Glutamatergic neuron (in vitro differentiated cells): Measurements from ENCODE around the gene PSD2. TPM values are rescaled to one million over a fixed set of nuclear protein-coding genes. Genes with fewer than 3 reads are reported as not detected.

Experiments
- DNase-seq: peaks from one replicate; pipeline ENCODE4 v3.0.0; 2022
- H3K27ac Mint-ChIP-seq: one replicate; pipeline ENCODE4 v1.8.0; 2020; ENCODE audit warnings: mild to moderate bottlenecking, mixed read lengths, inconsistent platforms; ENCODE audit not compliant: unreplicated experiment
- H3K27me3 Mint-ChIP-seq: one replicate; pipeline ENCODE4 v1.8.0; 2020; ENCODE audit warnings: mild to moderate bottlenecking, moderate library complexity, mixed read lengths, inconsistent platforms; ENCODE audit not compliant: unreplicated experiment
- H3K36me3 Mint-ChIP-seq: one replicate; pipeline ENCODE4 v1.8.0; 2020; ENCODE audit warnings: mild to moderate bottlenecking, mixed read lengths, inconsistent platforms; ENCODE audit not compliant: unreplicated experiment
- H3K4me1 Mint-ChIP-seq: one replicate; pipeline ENCODE4 v1.8.0; 2020; ENCODE audit warnings: mild to moderate bottlenecking, low read depth, mixed read lengths, inconsistent platforms; ENCODE audit not compliant: unreplicated experiment
- H3K4me3 Mint-ChIP-seq: one replicate; pipeline ENCODE4 v1.8.0; 2020; ENCODE audit warnings: mild to moderate bottlenecking, mixed read lengths, inconsistent platforms; ENCODE audit not compliant: unreplicated experiment
- H3K9me3 Mint-ChIP-seq: one replicate; pipeline ENCODE4 v1.8.0; 2020; ENCODE audit warnings: mild to moderate bottlenecking, moderate library complexity, mixed read lengths, inconsistent platforms; ENCODE audit not compliant: unreplicated experiment
- long read RNA-seq: library from polyadenylated mRNA; unstranded; transcript quantifications from one replicate; pipeline ENCODE4 v2.0.0, GENCODE V29; 2020; ENCODE audit not compliant: unreplicated experiment
- total RNA-seq: library from RNA; stranded (reverse); fragmentation: NEBNext Ultra II Directional; extraction: Animal tissue kit (Norgen Biotek cat#: 25700); gene quantifications from one replicate; pipeline ENCODE4 v1.2.1, GENCODE V29; 2021; ENCODE audit not compliant: unreplicated experiment
- TF ChIP-seq, protein P1 (sequence below): fragments of 200-600 bp; sonication (generic); IDR thresholded peaks from one replicate; pipeline ENCODE4 v1.5.0; 2021; ENCODE audit not compliant: partially characterized antibody, unreplicated experiment

Gene PSD2
- 2.3 TPM for total RNA-seq
- long read RNA-seq, partial matches to known transcripts: 0 of 1 reads
- long read RNA-seq, other reads (novel, unspliced or antisense): 1 of 1 reads

GRCh38 chr5:139795074-139796001, at the start of gene PSD2:
Gene PSD2, plus strand, starts transcription at chr5:139795808. Its CDS starts 13,633 bp downstream, at chr5:139809441.
- Mint-ChIP-seq H3K4me3 (peak within 1 kb of the TSS; percentile 77), H3K27ac (peak within 1 kb of the TSS; percentile 52), H3K9me3 (peaks cover 8% of the 10 kb centered on the region), H3K4me1 (peaks cover 3% of the 10 kb centered on the region), H3K27me3 (peaks cover 21% of the 10 kb centered on the region), H3K36me3 (peaks cover 6% of the 10 kb centered on the region)
- peak; percentile 67 for DNase-seq
- TF ChIP-seq, protein P1, sequence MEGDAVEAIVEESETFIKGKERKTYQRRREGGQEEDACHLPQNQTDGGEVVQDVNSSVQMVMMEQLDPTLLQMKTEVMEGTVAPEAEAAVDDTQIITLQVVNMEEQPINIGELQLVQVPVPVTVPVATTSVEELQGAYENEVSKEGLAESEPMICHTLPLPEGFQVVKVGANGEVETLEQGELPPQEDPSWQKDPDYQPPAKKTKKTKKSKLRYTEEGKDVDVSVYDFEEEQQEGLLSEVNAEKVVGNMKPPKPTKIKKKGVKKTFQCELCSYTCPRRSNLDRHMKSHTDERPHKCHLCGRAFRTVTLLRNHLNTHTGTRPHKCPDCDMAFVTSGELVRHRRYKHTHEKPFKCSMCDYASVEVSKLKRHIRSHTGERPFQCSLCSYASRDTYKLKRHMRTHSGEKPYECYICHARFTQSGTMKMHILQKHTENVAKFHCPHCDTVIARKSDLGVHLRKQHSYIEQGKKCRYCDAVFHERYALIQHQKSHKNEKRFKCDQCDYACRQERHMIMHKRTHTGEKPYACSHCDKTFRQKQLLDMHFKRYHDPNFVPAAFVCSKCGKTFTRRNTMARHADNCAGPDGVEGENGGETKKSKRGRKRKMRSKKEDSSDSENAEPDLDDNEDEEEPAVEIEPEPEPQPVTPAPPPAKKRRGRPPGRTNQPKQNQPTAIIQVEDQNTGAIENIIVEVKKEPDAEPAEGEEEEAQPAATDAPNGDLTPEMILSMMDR: no peak

DNA sequence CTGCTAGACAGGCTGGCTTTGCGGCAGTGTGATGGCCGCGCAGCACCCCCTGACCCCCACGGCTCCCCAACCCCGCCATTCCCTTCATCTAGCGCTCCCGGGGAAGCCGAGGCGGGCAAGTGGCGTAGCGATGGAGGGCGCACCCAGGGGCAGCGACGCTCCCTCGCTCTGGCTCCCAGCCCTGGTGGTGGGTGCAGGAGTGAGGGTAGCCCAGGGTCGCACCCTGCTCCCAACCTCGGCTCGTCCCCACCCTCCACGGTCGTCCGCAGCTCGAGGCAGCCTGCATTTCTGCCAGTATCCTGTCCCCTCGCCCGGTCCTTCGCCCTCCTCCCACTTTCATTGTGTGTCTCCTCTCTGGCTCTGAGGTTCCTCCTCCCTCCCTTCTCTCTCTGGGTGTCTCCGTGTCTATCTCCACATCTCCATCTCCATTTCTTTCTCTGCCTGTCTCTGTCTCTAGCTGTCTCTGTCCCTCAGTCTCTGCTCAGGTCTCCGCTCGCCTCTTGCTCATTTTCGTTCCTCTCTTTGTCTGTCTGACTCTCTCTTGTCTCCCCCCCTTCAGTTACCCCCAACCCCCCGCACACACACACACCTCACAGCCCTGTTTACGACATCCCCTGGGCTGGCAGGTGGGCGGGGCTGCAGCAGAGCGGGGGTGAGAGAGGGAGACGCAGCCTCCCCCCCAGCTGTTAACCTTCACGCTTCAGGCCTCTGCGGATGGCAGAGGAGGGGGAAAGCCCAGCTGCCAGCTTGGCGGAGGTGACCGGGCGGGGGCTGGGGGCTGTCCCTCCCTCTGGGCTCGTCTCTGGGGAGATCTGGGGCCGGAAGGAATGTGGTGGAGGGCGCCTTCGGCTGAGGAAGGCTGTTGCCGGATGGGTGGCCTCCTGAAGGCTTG, 48.7 kb upstream of the PSD2 start:
- TF ChIP-seq, protein P1: no peak
- H3K27me3 Mint-ChIP-seq: peaks cover 36% of the 10 kb centered on the region
- H3K4me1 Mint-ChIP-seq: peaks cover 54% of the 10 kb centered on the region
- DNase-seq: peak; percentile 72
- peak overlapping the region; percentile 99 for H3K27ac Mint-ChIP-seq
- no peaks in the 10 kb centered on the region for H3K36me3 Mint-ChIP-seq
- H3K9me3 Mint-ChIP-seq: peaks cover 22% of the 10 kb centered on the region
- H3K4me3 Mint-ChIP-seq: peak overlapping the region; percentile 96

DNA sequence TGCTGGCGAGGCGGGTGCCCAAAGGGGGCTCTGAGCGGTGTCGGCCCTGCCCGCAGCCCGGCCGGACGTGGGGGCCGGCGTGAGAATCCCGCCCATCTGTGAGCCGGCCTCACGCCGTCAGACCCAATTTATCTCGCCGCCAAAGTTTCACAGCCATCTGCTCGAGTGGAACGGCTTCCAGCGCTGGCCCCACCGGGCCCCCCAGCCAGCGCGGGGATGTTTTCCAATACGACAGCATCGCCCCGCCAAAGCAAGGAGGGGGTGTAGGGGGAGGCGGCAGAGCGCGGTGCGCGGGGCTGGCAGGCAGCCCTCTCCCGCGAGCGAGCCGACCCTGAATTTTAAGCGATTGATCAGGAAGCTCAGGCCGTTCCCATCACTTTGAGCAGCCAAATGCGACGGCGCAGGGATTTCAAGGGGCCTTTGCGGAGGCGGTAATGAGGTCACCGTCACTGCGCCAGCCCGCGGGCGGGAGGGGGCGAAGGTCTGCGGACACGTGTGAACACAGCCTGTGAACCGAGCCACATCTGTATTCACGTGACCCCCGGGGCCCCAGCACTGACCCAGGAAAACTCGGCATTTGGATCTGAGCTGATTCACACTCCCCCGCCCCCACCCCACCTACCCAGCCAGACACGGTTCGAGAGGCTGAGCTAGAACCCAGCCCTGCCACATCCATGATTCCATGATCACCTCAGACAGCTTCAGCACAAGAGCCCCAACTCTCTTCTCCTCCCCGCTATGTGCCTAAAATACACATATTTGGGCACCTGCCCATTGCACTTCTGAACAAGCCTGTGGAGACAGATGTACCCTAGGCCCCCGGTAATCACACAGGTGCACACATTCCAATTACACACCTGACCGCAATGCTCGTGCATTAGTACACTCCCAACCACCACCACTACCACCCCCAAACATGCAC, 47.8 kb upstream of the PSD2 start:
- Mint-ChIP-seq H3K4me1 (peaks cover 46% of the 10 kb centered on the region), H3K36me3 (no peaks in the 10 kb centered on the region), H3K9me3 (peaks cover 23% of the 10 kb centered on the region), H3K27ac (peak overlapping the region; percentile 99), H3K4me3 (peak overlapping the region; percentile 96), H3K27me3 (peaks cover 37% of the 10 kb centered on the region)
- TF ChIP-seq, protein P1: no peak
- peak; percentile 80 for DNase-seq

DNA sequence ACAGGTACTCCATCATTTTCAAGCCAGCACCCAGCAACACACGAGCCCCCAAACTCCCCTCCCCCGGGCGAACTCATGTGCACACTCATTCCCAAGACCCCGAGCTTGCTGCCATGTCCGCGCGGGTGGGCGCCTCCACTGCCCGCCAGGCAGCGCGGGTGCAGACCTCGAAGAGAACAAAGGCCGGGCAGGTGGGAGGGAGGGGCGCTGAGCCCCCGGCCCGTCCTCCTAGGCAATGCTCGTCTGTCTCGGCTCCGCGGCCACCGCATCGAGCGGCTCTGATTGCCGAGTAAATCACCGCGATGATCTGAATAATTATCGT, 47.1 kb upstream of the PSD2 start:
- Mint-ChIP-seq H3K27me3 (peaks cover 33% of the 10 kb centered on the region), H3K9me3 (peaks cover 21% of the 10 kb centered on the region), H3K36me3 (no peaks in the 10 kb centered on the region), H3K27ac (peak overlapping the region; percentile 79), H3K4me3 (peak overlapping the region; percentile 96), H3K4me1 (peaks cover 39% of the 10 kb centered on the region)
- DNase-seq: no peak
- TF ChIP-seq, protein P1: no peak
